IPS-15b (cell line): Measurements from ENCODE around the gene CRYGN.

Experiments
- H3K27me3 ChIP-seq: one replicate; pipeline ENCODE4 v1.6.1; 2013; ENCODE audit warnings: low read length; ENCODE audit not compliant: control insufficient read depth, insufficient read depth
- H3K36me3 ChIP-seq: one replicate; pipeline ENCODE4 v1.6.1; 2013; ENCODE audit warnings: low read length; ENCODE audit not compliant: control insufficient read depth, insufficient read depth
- H3K4me1 ChIP-seq: one replicate; pipeline ENCODE4 v1.6.1; 2013; ENCODE audit warnings: mild to moderate bottlenecking, low read length; ENCODE audit not compliant: control insufficient read depth, insufficient read depth
- H3K4me3 ChIP-seq: one replicate; pipeline ENCODE4 v1.5.1; 2013; ENCODE audit warnings: low read depth, low read length
- H3K9ac ChIP-seq: one replicate; pipeline ENCODE4 v1.6.1; 2013; ENCODE audit warnings: low read depth, mild to moderate bottlenecking, low read length
- H3K9me3 ChIP-seq: one replicate; pipeline ENCODE4 v1.6.1; 2013; ENCODE audit warnings: mild to moderate bottlenecking, low read length; ENCODE audit not compliant: control insufficient read depth, insufficient read depth

CRYGN gene

DNA sequence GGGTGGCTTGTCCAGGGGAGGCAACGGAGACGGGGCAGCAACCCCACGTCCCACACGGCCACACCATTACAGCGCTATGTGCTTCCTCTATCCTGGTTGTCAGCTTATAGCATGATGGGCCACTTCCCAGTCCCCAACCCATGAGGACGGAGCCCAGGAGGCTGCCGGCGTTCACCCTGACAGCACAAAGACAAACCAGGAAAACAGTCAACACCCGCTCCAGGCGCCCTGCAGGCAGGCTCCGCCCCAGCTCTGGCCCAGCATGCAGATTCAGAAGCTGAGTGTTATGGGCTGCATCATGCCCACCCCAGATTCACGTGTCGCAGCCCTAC, 44.9 kb downstream of the CRYGN start:
- Histone ChIP-seq H3K9ac (no peak overlapping the region), H3K4me1 (no peaks in the 10 kb centered on the region), H3K4me3 (no peak overlapping the region), H3K36me3 (no peaks in the 10 kb centered on the region), H3K9me3 (no peaks in the 10 kb centered on the region), H3K27me3 (no peaks in the 10 kb centered on the region)

DNA sequence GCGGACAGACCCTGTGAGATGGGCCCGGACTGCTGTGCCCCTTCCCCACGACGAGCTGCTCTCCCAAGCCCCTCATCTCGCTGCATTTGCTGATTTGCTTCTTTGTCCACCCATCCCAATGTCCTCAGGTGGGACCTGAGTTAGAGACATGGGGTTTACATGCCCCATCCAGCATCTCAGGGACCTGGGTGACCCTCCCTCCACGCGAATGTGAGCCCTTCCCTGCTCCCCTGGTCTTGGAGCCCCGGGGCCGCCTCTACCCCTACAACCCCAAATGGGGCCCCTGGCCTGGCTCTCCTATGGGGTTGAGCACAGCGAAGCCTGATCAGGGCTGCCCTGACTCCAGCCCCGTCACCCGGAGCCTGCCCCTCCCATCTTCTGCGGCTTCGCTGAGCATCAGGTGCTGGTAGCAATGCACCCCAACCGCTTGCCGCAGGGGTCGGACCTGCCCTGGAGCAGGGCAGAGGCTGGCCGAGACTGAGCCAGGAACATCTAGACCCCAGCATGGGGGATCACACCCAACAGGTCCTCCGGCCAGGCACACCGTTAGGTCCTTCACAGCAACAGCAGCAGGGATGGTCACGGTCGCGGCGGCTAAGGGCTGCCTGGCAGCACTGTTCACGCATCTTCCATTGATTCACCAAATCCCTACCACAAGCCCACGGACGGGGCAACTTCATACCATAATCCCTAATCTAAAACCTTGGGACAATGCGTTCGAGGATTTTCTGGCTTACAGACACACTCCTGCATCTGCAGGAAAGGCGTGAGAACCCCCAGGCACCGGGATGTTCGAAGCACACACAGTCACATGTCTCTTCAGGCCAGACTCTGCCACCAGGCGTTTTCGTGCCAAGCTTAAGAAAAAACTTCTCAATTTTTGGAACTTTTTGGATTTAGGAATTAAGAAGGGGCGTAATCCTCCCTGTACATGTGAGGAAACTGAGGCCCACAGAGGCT, 45.6 kb downstream of the CRYGN start:
- Histone ChIP-seq H3K36me3 (no peaks in the 10 kb centered on the region), H3K4me3 (no peak overlapping the region), H3K9ac (no peak overlapping the region), H3K27me3 (no peaks in the 10 kb centered on the region), H3K4me1 (no peaks in the 10 kb centered on the region), H3K9me3 (no peaks in the 10 kb centered on the region)

- no peak overlapping the region for H3K9ac ChIP-seq
Observed at GRCh38 chr7:151393031-151393977, 46.6 kb downstream of the CRYGN start.

GRCh38 chr7:151392426-151392825, 47.5 kb downstream of the CRYGN start:
- no peak overlapping the region for H3K4me3 ChIP-seq
- no peaks in the 10 kb centered on the region for H3K27me3 ChIP-seq
- no peaks in the 10 kb centered on the region for H3K36me3 ChIP-seq
- H3K9me3 ChIP-seq, result no peaks in the 10 kb centered on the region
- H3K9ac ChIP-seq, result no peak overlapping the region
- no peaks in the 10 kb centered on the region for H3K4me1 ChIP-seq

More at GRCh38 chr7:151393031-151393977, 46.6 kb downstream of the CRYGN start:
- Histone ChIP-seq H3K36me3 (no peaks in the 10 kb centered on the region), H3K4me1 (no peaks in the 10 kb centered on the region), H3K27me3 (no peaks in the 10 kb centered on the region), H3K4me3 (no peak overlapping the region), H3K9me3 (no peaks in the 10 kb centered on the region)

- no peak overlapping the region for H3K4me3 ChIP-seq
Observed at GRCh38 chr7:151392002-151392401, 47.9 kb downstream of the CRYGN start.

DNA sequence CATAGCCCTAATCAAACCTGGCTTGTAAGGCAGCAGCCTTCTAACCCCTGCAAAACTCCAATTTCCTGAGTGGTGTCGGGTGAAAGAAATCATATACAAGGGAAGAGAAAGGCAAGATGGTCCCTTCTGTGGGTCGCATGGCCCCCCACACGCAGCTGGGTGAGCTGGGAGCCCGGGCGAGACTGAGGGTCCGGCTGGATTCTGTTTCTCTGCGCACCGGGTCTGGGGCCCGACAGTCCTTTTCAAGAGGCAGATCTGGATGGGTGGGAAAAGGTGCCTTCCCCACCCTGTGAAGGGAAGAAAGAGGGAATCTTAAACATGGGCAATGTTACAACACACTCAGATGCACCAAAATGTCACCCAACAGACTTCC, 48.6 kb downstream of the CRYGN start:
- H3K36me3 ChIP-seq, result no peaks in the 10 kb centered on the region
- H3K9ac ChIP-seq, result no peak overlapping the region
- H3K27me3 ChIP-seq, result no peaks in the 10 kb centered on the region
- H3K4me3 ChIP-seq, result no peak overlapping the region
- H3K4me1 ChIP-seq, result no peaks in the 10 kb centered on the region
- no peaks in the 10 kb centered on the region for H3K9me3 ChIP-seq

More at GRCh38 chr7:151392002-151392401, 47.9 kb downstream of the CRYGN start:
- Histone ChIP-seq H3K9ac (no peak overlapping the region), H3K27me3 (no peaks in the 10 kb centered on the region), H3K4me1 (no peaks in the 10 kb centered on the region), H3K36me3 (no peaks in the 10 kb centered on the region), H3K9me3 (no peaks in the 10 kb centered on the region)

- no peaks in the 10 kb centered on the region for H3K9me3 ChIP-seq
- no peaks in the 10 kb centered on the region for H3K4me1 ChIP-seq
- no peaks in the 10 kb centered on the region for H3K27me3 ChIP-seq
- H3K4me3 ChIP-seq, result no peak overlapping the region
- H3K9ac ChIP-seq, result no peak overlapping the region
- no peaks in the 10 kb centered on the region for H3K36me3 ChIP-seq
Observed at GRCh38 chr7:151390598-151391357, 49.2 kb downstream of the CRYGN start.

DNA sequence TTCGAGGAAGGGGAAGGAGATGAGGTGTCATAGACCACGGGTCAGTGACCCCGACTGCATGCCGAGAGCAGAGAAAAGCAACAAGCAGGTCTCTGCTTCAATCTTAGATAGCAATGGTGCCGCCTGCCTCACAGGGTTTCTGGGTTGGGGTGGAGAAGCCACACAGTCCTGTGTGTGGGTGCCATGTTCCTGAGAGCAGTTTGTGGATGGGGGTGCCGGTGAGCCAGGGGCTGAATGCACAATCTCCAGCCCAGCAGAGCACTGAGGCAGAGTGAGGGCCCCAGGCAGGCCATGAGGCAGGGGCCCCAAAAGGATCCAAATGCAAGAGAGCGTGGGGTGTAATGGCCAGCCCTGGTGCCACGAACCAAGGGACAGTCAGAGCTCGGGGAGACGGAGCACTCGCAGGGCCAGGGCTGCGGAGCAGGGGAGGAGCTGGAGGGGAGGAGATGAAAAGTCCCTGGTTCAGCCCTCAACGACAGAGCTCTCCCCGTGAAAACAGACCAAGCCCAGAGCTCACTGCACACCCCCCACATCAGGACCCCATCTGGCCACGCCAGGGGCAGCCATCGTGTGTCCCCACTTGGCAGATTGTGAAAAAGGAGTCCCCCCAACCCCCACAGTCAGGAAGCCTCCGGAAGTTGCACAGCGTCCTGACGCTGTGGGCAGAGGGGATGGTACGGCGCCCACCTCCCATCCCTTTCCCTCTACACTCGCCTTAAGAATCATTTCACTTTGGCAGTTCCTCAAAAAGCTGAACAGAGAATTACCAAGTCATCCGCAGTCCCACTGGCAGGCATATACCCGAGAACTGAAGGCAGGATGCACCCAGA, 50.0 kb downstream of the CRYGN start:
- H3K4me1 ChIP-seq, result no peaks in the 10 kb centered on the region
- H3K27me3 ChIP-seq, result no peaks in the 10 kb centered on the region
- no peak overlapping the region for H3K9ac ChIP-seq

GRCh38 chr7:151389096-151389767, 50.7 kb downstream of the CRYGN start:
- Histone ChIP-seq H3K36me3 (no peaks in the 10 kb centered on the region), H3K4me1 (no peaks in the 10 kb centered on the region), H3K9ac (no peak overlapping the region), H3K4me3 (no peak overlapping the region), H3K9me3 (no peaks in the 10 kb centered on the region), H3K27me3 (peaks cover 1% of the 10 kb centered on the region)

More for the DNA sequence above, 50.0 kb downstream of the CRYGN start:
- H3K36me3 ChIP-seq, result no peaks in the 10 kb centered on the region
- H3K9me3 ChIP-seq, result no peaks in the 10 kb centered on the region
- no peak overlapping the region for H3K4me3 ChIP-seq

DNA sequence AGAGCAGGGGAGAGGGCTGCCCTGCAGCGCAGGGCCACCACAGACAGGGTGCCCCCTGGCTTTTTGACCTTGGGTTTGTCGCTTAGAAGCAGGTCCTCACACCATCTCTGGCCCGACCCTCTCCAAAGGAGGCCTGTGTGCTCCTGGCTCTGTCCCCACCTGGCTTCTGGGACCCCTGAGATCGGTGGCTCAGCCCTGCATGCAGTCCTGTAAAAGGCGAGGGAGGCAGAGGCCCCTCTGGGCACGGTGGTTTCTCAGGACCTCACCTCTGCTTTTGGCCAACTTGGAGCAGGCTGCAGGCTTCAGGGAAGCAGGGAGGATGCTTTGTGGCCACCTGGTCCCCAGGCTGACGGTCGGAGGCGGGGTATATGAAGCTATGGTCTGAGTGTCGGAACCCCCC, 51.5 kb downstream of the CRYGN start:
- Histone ChIP-seq H3K9me3 (no peaks in the 10 kb centered on the region), H3K9ac (no peak overlapping the region), H3K4me1 (no peaks in the 10 kb centered on the region), H3K36me3 (no peaks in the 10 kb centered on the region), H3K4me3 (no peak overlapping the region), H3K27me3 (peaks cover 4% of the 10 kb centered on the region)
